ENCODE data around the gene PGGHG. TPM values are rescaled to one million over a fixed set of nuclear protein-coding genes. Genes with fewer than 3 reads are reported as not detected.
"Not testable (repeated sequence)": the region's sequence is repeated elsewhere in the genome, so short reads cannot be mapped to it uniquely, and the experiment has no call there.

PGGHG gene
- total RNA-seq, 1 experiment from 2014 or later = 8.5 TPM

GRCh38 chr11:318405-319120, 29.6 kb downstream of the PGGHG start:
- not testable (repeated sequence) for H3K9me3 ChIP-seq (replicated peaks); H3K36me3 ChIP-seq; H3K4me1 ChIP-seq; H3K27ac ChIP-seq; DNase-seq; H3K27me3 ChIP-seq
- peak overlapping the region; percentile 30 for H3K4me3 ChIP-seq

- not testable (repeated sequence) for H3K36me3 ChIP-seq; H3K27me3 ChIP-seq; H3K27ac ChIP-seq; H3K9me3 ChIP-seq (replicated peaks); H3K4me1 ChIP-seq
- H3K4me3 ChIP-seq = peak overlapping the region; percentile 78
- DNase-seq = peak in 1 of 2 experiments; percentile 35
These were observed 30.4 kb downstream of the PGGHG start for GRCh38 chr11:319121-319887.

- not testable (repeated sequence) for H3K9me3 ChIP-seq (replicated peaks); H3K27me3 ChIP-seq; H3K27ac ChIP-seq; H3K36me3 ChIP-seq; H3K4me1 ChIP-seq
- peak overlapping the region; percentile 78 for H3K4me3 ChIP-seq
- DNase-seq = peak in 1 of 2 experiments; percentile 37
These were observed 31.0 kb downstream of the PGGHG start for GRCh38 chr11:319888-320273.

GRCh38 chr11:324156-324555, 35.2 kb downstream of the PGGHG start:
- DNase-seq = no peak
- Histone ChIP-seq H3K4me1 (peaks cover 11% of the 10 kb centered on the region), H3K27me3 (no peaks in the 10 kb centered on the region), H3K9me3 (replicated peaks) (no peaks in the 10 kb centered on the region), H3K36me3 (no peaks in the 10 kb centered on the region), H3K27ac (no peak overlapping the region), H3K4me3 (no peak overlapping the region)

- not testable (repeated sequence) for H3K27me3 ChIP-seq; H3K27ac ChIP-seq; H3K4me3 ChIP-seq; H3K36me3 ChIP-seq; H3K9me3 ChIP-seq (replicated peaks); DNase-seq
- H3K4me1 ChIP-seq = peaks cover 11% of the 10 kb centered on the region
These were observed 35.9 kb downstream of the PGGHG start for GRCh38 chr11:324593-325517.

GRCh38 chr11:325796-326591, 37.1 kb downstream of the PGGHG start:
- H3K36me3 ChIP-seq = no peaks in the 10 kb centered on the region
- H3K27me3 ChIP-seq = no peaks in the 10 kb centered on the region
- H3K4me1 ChIP-seq = peaks cover 11% of the 10 kb centered on the region
- H3K27ac ChIP-seq = no peak overlapping the region; the same call in 1 of the 2 replicates
- H3K4me3 ChIP-seq = no peak overlapping the region
- DNase-seq = no peak
- H3K9me3 ChIP-seq (replicated peaks) = no peaks in the 10 kb centered on the region

- Histone ChIP-seq H3K9me3 (replicated peaks) (no peaks in the 10 kb centered on the region), H3K4me1 (peaks cover 11% of the 10 kb centered on the region), H3K4me3 (peak overlapping the region; percentile 35; the same call in 1 of the 2 replicates), H3K27me3 (no peaks in the 10 kb centered on the region), H3K27ac (peak overlapping the region; percentile 7; the same call in 1 of the 2 replicates), H3K36me3 (no peaks in the 10 kb centered on the region)
- DNase-seq = peak in 1 of 2 experiments; percentile 20
These were observed 37.6 kb downstream of the PGGHG start for GRCh38 chr11:326592-326841.

- H3K36me3 ChIP-seq = no peaks in the 10 kb centered on the region
- DNase-seq = peak; percentile 42 to 60
- H3K9me3 ChIP-seq (replicated peaks) = no peaks in the 10 kb centered on the region
- H3K27ac ChIP-seq = peak overlapping the region; percentile 7; the same call in 1 of the 2 replicates
- no peaks in the 10 kb centered on the region for H3K27me3 ChIP-seq
- H3K4me3 ChIP-seq = peak overlapping the region; percentile 35
- H3K4me1 ChIP-seq = peaks cover 11% of the 10 kb centered on the region
These were observed 38.1 kb downstream of the PGGHG start for GRCh38 chr11:326842-327580.

- Histone ChIP-seq H3K4me1 (peaks cover 11% of the 10 kb centered on the region), H3K4me3 (peak overlapping the region; percentile 35), H3K9me3 (replicated peaks) (no peaks in the 10 kb centered on the region), H3K27ac (no peak overlapping the region; the same call in 1 of the 2 replicates), H3K36me3 (no peaks in the 10 kb centered on the region), H3K27me3 (no peaks in the 10 kb centered on the region)
- DNase-seq = no peak
These were observed 38.6 kb downstream of the PGGHG start for GRCh38 chr11:327581-327923.

GRCh38 chr11:328012-328411, 39.1 kb downstream of the PGGHG start:
- DNase-seq = no peak
- H3K27ac ChIP-seq = no peak overlapping the region
- no peaks in the 10 kb centered on the region for H3K27me3 ChIP-seq
- H3K4me1 ChIP-seq = peaks cover 11% of the 10 kb centered on the region
- no peaks in the 10 kb centered on the region for H3K36me3 ChIP-seq
- H3K4me3 ChIP-seq = no peak overlapping the region
- no peaks in the 10 kb centered on the region for H3K9me3 ChIP-seq (replicated peaks)

- 0 out of 2 replicates have a peak overlapping the region, but pooled peaks have one; percentile 5 for H3K27ac ChIP-seq
- H3K27me3 ChIP-seq; DNase-seq; H3K9me3 ChIP-seq (replicated peaks); H3K36me3 ChIP-seq; H3K4me3 ChIP-seq: not testable (repeated sequence)
- H3K4me1 ChIP-seq = peaks cover 11% of the 10 kb centered on the region
These were observed 39.7 kb downstream of the PGGHG start for GRCh38 chr11:328516-329100.

GRCh38 chr11:329886-330253, 40.9 kb downstream of the PGGHG start:
- no peaks in the 10 kb centered on the region for H3K27me3 ChIP-seq
- H3K9me3 ChIP-seq (replicated peaks) = no peaks in the 10 kb centered on the region
- H3K4me1 ChIP-seq = peaks cover 13% of the 10 kb centered on the region
- no peaks in the 10 kb centered on the region for H3K36me3 ChIP-seq
- no peak overlapping the region for H3K27ac ChIP-seq
- no peak for DNase-seq
- H3K4me3 ChIP-seq = no peak overlapping the region

GRCh38 chr11:330307-330693, 41.4 kb downstream of the PGGHG start:
- Histone ChIP-seq H3K27ac (no peak overlapping the region), H3K27me3 (no peaks in the 10 kb centered on the region), H3K36me3 (no peaks in the 10 kb centered on the region), H3K9me3 (replicated peaks) (no peaks in the 10 kb centered on the region), H3K4me3 (no peak overlapping the region), H3K4me1 (peaks cover 13% of the 10 kb centered on the region)
- no peak for DNase-seq

Measured in SJCRH30 (cell line).